HEK293 (cell line): Measurements from ENCODE around the gene NELL1.

Experiments used
- CTCF ChIA-PET: fragments of 350-600 bp; formaldehyde crosslinking; extraction: SDS; loops from one replicate; lab custom pipeline; 2021; ENCODE audit warnings: antibody characterized with exemption; lab: Yijun Ruan, JAX
- POLR2A ChIA-PET: fragments of 300-600 bp; formaldehyde crosslinking; extraction: SDS; loops from one replicate; lab custom pipeline; 2020; ENCODE audit warnings: antibody characterized with exemption, inconsistent platforms; lab: Yijun Ruan, JAX
- H3K27ac ChIP-seq: fragments of 200-500 bp; sonication (Bioruptor generic); 2 replicates; pipeline ENCODE4 v1.5.1; 2014; ENCODE audit warnings: low read depth, low read length, control low read depth, inconsistent platforms; ENCODE audit errors: extremely low read depth
- H3K36me3 ChIP-seq, 2 experiments: fragments of 200-500 bp in 1 of 2; sonication (Bioruptor generic) in 1 of 2; 1 replicate in 1 of 2; 2 replicates in 1 of 2; pipeline ENCODE4 v1.5.1; 2014 to 2017; ENCODE audit warnings: inconsistent platforms in 2 of 2, low read length in 2 of 2; ENCODE audit not compliant: control insufficient read depth in 2 of 2, insufficient read depth in 1 of 2
- H3K4me1 ChIP-seq: fragments of 200-500 bp; sonication (Bioruptor generic); 2 replicates; pipeline ENCODE4 v1.5.1; 2014; ENCODE audit warnings: mild to moderate bottlenecking, low read length, inconsistent platforms; ENCODE audit not compliant: control insufficient read depth, insufficient read depth
- H3K4me3 ChIP-seq: 2 replicates; pipeline ENCODE4 v1.5.1; 2011; ENCODE audit warnings: low read depth, mild to moderate bottlenecking, control low read depth, low read length, moderate library complexity
- H3K9me3 ChIP-seq: fragments of 200-500 bp; sonication (Bioruptor generic); 2 replicates; pipeline ENCODE4 v1.5.1; 2014; ENCODE audit warnings: low read depth, low read length, inconsistent platforms; ENCODE audit not compliant: control insufficient read depth, insufficient read depth
- BCL11B ChIP-seq: fragments of 450-650 bp; formaldehyde crosslinking; IDR thresholded peaks from 2 replicates; pipeline ENCODE4 v1.5.1; 2016; ENCODE audit warnings: low read depth, missing biosample characterization, missing genetic modification characterization
- SP3 ChIP-seq: fragments of 450-650 bp; formaldehyde crosslinking; IDR thresholded peaks from 2 replicates; pipeline ENCODE4 v1.5.1; 2016; ENCODE audit warnings: missing biosample characterization, missing genetic modification characterization
- YY2 ChIP-seq: fragments of 450-650 bp; formaldehyde crosslinking; IDR thresholded peaks from 2 replicates; pipeline ENCODE4 v1.5.1; 2016; ENCODE audit warnings: missing biosample characterization, missing genetic modification characterization
- ZIC2 ChIP-seq: fragments of 450-650 bp; formaldehyde crosslinking; IDR thresholded peaks from 2 replicates; pipeline ENCODE4 v1.5.1; 2016; ENCODE audit warnings: missing biosample characterization, missing genetic modification characterization
- ZNF280D ChIP-seq: fragments of 450-650 bp; formaldehyde crosslinking; IDR thresholded peaks from 2 replicates; pipeline ENCODE4 v1.5.1; 2016; ENCODE audit warnings: missing biosample characterization, missing genetic modification characterization
- ZNF513 ChIP-seq: fragments of 450-650 bp; IDR thresholded peaks from 2 replicates; pipeline ENCODE4 v1.5.1; 2018; ENCODE audit warnings: missing biosample characterization, missing genetic modification characterization
- ZNF558 ChIP-seq: fragments of 450-650 bp; formaldehyde crosslinking; IDR thresholded peaks from 2 replicates; pipeline ENCODE4 v1.5.1; 2016; ENCODE audit warnings: missing biosample characterization, missing genetic modification characterization
- ZNF561 ChIP-seq: fragments of 450-650 bp; IDR thresholded peaks from 2 replicates; pipeline ENCODE4 v1.5.1; 2018; ENCODE audit warnings: missing biosample characterization, missing genetic modification characterization, borderline replicate concordance
- ZNF585B ChIP-seq: fragments of 450-650 bp; formaldehyde crosslinking; IDR thresholded peaks from 2 replicates; pipeline ENCODE4 v1.5.1; 2016; ENCODE audit warnings: missing biosample characterization, missing genetic modification characterization
- ZNF76 ChIP-seq: fragments of 450-650 bp; formaldehyde crosslinking; IDR thresholded peaks from 2 replicates; pipeline ENCODE4; 2016; ENCODE audit warnings: low read depth, missing biosample characterization, missing genetic modification characterization, borderline replicate concordance
- TF ChIP-seq, protein P1 (sequence below): fragments of 450-650 bp; formaldehyde crosslinking; IDR thresholded peaks from 2 replicates; pipeline ENCODE4 v1.5.1; 2017; ENCODE audit warnings: missing biosample characterization, missing genetic modification characterization
- TF ChIP-seq, protein P2 (sequence below): fragments of 450-650 bp; formaldehyde crosslinking; conservative IDR thresholded peaks from 2 replicates; pipeline ENCODE4 v1.5.1; 2016; ENCODE audit warnings: low read depth, missing biosample characterization, missing genetic modification characterization
- TF ChIP-seq, protein P3 (sequence below): fragments of 450-650 bp; formaldehyde crosslinking; IDR thresholded peaks from 2 replicates; pipeline ENCODE4 v1.5.1; 2016; ENCODE audit warnings: missing biosample characterization, missing genetic modification characterization

Gene NELL1

GRCh38 chr11:20887137-20887536 is 217.8 kb downstream of the NELL1 start (continued):
- TF ChIP-seq BCL11B (tag by site-specific recombination) (no peak), ZNF585B (no peak), ZNF280D (tag by site-specific recombination) (no peak), YY2 (tag by site-specific recombination) (no peak), ZNF76 (tag by site-specific recombination) (no peak), ZNF558 (tag by site-specific recombination) (no peak)

DNA sequence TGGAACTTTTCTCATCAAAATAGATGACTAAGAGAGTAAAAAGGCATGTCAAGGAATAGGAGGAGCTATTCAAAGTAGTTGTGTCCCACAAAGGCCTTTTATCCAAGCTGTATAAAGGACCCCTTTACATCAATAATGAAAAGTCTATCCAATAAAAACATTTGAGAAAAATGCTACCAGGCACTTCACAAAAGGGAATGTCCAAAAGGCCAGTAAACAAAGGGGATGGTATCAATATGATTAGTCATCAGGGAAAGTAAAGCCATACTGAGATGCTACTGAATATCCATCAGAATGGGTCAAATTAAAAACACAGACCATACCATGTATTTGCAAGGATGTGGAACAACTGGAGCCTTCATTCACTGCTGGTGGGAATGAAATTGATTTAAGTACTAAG is 224.9 kb downstream of the NELL1 start:
- ChIA-PET CTCF (interaction anchor here (0.7 to 1.7 kb wide), 2 partner anchors 22 to 412 kb away, joined by 3 read pairs; no protein-coding TSS in a partner anchor), POLR2A (no interaction called here)
- Histone ChIP-seq H3K9me3 (no peaks in the 10 kb centered on the region), H3K4me3 (no peak overlapping the region), H3K4me1 (no peaks in the 10 kb centered on the region), H3K36me3 (no peaks in the 10 kb centered on the region), H3K27ac (no peak overlapping the region)
- no peak for TF ChIP-seq ZNF561 (tag by site-specific recombination)
- TF ChIP-seq, protein P1, sequence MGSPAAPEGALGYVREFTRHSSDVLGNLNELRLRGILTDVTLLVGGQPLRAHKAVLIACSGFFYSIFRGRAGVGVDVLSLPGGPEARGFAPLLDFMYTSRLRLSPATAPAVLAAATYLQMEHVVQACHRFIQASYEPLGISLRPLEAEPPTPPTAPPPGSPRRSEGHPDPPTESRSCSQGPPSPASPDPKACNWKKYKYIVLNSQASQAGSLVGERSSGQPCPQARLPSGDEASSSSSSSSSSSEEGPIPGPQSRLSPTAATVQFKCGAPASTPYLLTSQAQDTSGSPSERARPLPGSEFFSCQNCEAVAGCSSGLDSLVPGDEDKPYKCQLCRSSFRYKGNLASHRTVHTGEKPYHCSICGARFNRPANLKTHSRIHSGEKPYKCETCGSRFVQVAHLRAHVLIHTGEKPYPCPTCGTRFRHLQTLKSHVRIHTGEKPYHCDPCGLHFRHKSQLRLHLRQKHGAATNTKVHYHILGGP (tag by site-specific recombination): no peak
- TF ChIP-seq, protein P2, sequence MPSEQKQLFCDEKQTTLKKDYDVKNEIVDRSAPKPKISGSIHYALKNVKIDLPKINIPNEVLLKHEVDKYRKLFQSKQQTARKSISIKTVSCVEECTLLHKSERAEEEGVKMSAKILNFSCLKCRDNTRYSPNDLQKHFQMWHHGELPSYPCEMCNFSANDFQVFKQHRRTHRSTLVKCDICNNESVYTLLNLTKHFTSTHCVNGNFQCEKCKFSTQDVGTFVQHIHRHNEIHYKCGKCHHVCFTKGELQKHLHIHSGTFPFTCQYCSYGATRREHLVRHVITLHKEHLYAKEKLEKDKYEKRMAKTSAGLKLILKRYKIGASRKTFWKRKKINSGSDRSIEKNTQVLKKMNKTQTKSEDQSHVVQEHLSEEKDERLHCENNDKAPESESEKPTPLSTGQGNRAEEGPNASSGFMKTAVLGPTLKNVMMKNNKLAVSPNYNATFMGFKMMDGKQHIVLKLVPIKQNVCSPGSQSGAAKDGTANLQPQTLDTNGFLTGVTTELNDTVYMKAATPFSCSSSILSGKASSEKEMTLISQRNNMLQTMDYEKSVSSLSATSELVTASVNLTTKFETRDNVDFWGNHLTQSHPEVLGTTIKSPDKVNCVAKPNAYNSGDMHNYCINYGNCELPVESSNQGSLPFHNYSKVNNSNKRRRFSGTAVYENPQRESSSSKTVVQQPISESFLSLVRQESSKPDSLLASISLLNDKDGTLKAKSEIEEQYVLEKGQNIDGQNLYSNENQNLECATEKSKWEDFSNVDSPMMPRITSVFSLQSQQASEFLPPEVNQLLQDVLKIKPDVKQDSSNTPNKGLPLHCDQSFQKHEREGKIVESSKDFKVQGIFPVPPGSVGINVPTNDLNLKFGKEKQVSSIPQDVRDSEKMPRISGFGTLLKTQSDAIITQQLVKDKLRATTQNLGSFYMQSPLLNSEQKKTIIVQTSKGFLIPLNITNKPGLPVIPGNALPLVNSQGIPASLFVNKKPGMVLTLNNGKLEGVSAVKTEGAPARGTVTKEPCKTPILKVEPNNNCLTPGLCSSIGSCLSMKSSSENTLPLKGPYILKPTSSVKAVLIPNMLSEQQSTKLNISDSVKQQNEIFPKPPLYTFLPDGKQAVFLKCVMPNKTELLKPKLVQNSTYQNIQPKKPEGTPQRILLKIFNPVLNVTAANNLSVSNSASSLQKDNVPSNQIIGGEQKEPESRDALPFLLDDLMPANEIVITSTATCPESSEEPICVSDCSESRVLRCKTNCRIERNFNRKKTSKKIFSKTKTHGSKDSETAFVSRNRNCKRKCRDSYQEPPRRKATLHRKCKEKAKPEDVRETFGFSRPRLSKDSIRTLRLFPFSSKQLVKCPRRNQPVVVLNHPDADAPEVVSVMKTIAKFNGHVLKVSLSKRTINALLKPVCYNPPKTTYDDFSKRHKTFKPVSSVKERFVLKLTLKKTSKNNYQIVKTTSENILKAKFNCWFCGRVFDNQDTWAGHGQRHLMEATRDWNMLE (tag by site-specific recombination): no peak
- TF ChIP-seq ZNF513 (tag by site-specific recombination): no peak
- no peak for TF ChIP-seq ZIC2 (tag by site-specific recombination)
- TF ChIP-seq SP3 (tag by site-specific recombination): no peak
- TF ChIP-seq, protein P3, sequence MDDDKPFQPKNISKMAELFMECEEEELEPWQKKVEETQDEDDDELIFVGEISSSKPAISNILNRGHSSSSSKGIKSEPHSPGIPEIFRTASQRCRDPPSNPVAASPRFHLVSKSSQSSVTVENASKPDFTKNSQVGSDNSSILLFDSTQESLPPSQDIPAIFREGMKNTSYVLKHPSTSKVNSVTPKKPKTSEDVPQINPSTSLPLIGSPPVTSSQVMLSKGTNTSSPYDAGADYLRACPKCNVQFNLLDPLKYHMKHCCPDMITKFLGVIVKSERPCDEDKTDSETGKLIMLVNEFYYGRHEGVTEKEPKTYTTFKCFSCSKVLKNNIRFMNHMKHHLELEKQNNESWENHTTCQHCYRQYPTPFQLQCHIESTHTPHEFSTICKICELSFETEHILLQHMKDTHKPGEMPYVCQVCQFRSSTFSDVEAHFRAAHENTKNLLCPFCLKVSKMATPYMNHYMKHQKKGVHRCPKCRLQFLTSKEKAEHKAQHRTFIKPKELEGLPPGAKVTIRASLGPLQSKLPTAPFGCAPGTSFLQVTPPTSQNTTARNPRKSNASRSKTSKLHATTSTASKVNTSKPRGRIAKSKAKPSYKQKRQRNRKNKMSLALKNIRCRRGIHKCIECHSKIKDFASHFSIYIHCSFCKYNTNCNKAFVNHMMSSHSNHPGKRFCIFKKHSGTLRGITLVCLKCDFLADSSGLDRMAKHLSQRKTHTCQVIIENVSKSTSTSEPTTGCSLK (tag by site-specific recombination): no peak
